HG02798 (cell line): Measurements from ENCODE around the gene SLITRK4.

ENCODE experiments used
- ATAC-seq: cut with Tn5 transposase; IDR thresholded peaks from one replicate; pipeline ENCODE4 v1.9.1; 2021; ENCODE audit warnings: mild to moderate bottlenecking; ENCODE audit not compliant: unreplicated experiment, poor library complexity

Gene SLITRK4

GRCh38 chrX:143635915-143636314 lies at the start of gene SLITRK4:
Gene SLITRK4 (minus strand): TSS chrX:143636101. CDS start chrX:143631108, 4,993 bp downstream.
- ATAC-seq = no peak

GRCh38 chrX:143683486-143683885 lies 47.6 kb upstream of the SLITRK4 start:
- ATAC-seq = no peak

- ATAC-seq = no peak
Measured at GRCh38 chrX:143674926-143675325, 39.0 kb upstream of the SLITRK4 start.

GRCh38 chrX:143669395-143669794 lies 33.5 kb upstream of the SLITRK4 start:
- ATAC-seq = no peak

GRCh38 chrX:143664302-143664701 lies 28.4 kb upstream of the SLITRK4 start:
- no peak for ATAC-seq

GRCh38 chrX:143663755-143664154 lies 27.9 kb upstream of the SLITRK4 start:
- ATAC-seq = no peak

- ATAC-seq = no peak
Measured at GRCh38 chrX:143661286-143661685, 25.4 kb upstream of the SLITRK4 start.

GRCh38 chrX:143648705-143649104 lies 12.8 kb upstream of the SLITRK4 start:
- ATAC-seq = peak; percentile 58

- ATAC-seq = no peak
Measured at GRCh38 chrX:143642426-143642825, 6.5 kb upstream of the SLITRK4 start.

- ATAC-seq = no peak
Measured at GRCh38 chrX:143636831-143637230, 930 bp upstream of the SLITRK4 start.

- ATAC-seq = no peak
Measured at GRCh38 chrX:143634663-143635455, 1.0 kb downstream of the SLITRK4 start.

- ATAC-seq = no peak
Measured at GRCh38 chrX:143634309-143634662, 1.6 kb downstream of the SLITRK4 start.

- ATAC-seq = no peak
Measured at GRCh38 chrX:143633461-143634308, 2.2 kb downstream of the SLITRK4 start.

GRCh38 chrX:143632625-143633410 lies 3.1 kb downstream of the SLITRK4 start:
- no peak for ATAC-seq

- no peak for ATAC-seq
Measured at GRCh38 chrX:143623657-143624056, 12.2 kb downstream of the SLITRK4 start.

GRCh38 chrX:143621276-143621675 lies 14.6 kb downstream of the SLITRK4 start:
- ATAC-seq = no peak

GRCh38 chrX:143615851-143616250 lies 20.1 kb downstream of the SLITRK4 start:
- ATAC-seq = no peak

GRCh38 chrX:143601809-143602208 lies 34.1 kb downstream of the SLITRK4 start:
- no peak for ATAC-seq

- ATAC-seq = no peak
Measured at GRCh38 chrX:143581240-143581639, 54.7 kb downstream of the SLITRK4 start.

- ATAC-seq = no peak
Measured at GRCh38 chrX:143580266-143580665, 55.6 kb downstream of the SLITRK4 start.
